ENCODE results near the gene HOXC13. TPM values are rescaled to one million over a fixed set of nuclear protein-coding genes. Genes with fewer than 3 reads are reported as not detected.

The HOXC13 gene
- total RNA-seq, 2 donors from 2014 or later: not detected

DNA sequence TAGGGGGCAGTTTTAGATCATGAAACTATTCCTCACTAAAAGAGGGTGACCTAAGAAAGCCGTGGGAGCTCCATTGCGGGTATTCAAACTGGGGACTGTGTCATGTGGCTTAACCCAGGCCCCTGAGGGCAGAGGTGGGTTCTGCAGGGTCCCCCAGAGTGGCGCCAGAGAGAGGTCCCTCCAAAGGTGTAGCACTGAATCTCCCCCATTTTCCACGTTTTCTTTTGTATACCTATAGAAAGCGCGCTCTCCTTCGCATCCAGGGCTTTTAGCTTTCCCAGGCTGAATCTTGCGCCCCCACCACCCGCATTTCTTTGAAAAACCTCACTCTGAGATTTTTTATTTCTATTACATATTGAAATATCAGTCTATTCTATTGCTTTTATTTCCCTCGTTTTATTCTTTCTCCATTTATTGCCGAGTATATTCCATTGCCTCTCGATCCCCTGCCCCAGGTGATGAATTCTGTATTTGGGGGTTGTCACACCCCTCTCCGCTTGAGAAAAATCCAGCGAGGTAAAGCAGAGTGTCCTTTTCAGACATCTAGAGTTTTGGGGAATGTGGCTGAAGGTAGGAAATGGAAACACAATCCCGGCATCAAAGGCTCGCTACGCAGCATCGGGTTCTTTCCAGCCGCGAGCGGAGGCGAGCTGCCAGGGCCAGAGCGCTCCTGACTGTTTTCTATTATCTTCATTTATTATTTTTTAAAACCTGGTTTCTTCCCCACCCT, 870 bp upstream of the HOXC13 start:
- peaks cover 98% of the 10 kb centered on the region for H3K27me3 Mint-ChIP-seq (ENCODE audit: insufficient read depth)
- 44 to 48% methylated on average over 16 to 23 of the region's 23 CpGs for WGBS, 2 experiments (ENCODE audit: insufficient coverage in 1 of 2, insufficient read length in 1 of 2)
- no peaks in the 10 kb centered on the region for H3K36me3 Mint-ChIP-seq (ENCODE audit: low read depth)
- no peak for DNase-seq
- peaks cover 100% of the 10 kb centered on the region for H3K27me3 ChIP-seq (ENCODE audit: control insufficient read depth, insufficient read depth, low read length, poor library complexity, severe bottlenecking)
- H3K36me3 ChIP-seq (ENCODE audit: control insufficient read depth, insufficient read depth, low read length): no peaks in the 10 kb centered on the region
- TF ChIP-seq, protein P1, sequence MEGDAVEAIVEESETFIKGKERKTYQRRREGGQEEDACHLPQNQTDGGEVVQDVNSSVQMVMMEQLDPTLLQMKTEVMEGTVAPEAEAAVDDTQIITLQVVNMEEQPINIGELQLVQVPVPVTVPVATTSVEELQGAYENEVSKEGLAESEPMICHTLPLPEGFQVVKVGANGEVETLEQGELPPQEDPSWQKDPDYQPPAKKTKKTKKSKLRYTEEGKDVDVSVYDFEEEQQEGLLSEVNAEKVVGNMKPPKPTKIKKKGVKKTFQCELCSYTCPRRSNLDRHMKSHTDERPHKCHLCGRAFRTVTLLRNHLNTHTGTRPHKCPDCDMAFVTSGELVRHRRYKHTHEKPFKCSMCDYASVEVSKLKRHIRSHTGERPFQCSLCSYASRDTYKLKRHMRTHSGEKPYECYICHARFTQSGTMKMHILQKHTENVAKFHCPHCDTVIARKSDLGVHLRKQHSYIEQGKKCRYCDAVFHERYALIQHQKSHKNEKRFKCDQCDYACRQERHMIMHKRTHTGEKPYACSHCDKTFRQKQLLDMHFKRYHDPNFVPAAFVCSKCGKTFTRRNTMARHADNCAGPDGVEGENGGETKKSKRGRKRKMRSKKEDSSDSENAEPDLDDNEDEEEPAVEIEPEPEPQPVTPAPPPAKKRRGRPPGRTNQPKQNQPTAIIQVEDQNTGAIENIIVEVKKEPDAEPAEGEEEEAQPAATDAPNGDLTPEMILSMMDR (conservative IDR thresholded peaks at IDR 0.05): no peak
- no peak overlapping the region for H3K27ac Mint-ChIP-seq
- no peak overlapping the region for H3K4me3 Mint-ChIP-seq
- no peaks in the 10 kb centered on the region for H3K4me1 ChIP-seq (ENCODE audit: control insufficient read depth, insufficient read depth, low read length)
- H3K4me1 Mint-ChIP-seq: peaks cover 5% of the 10 kb centered on the region
- H3K9ac ChIP-seq (ENCODE audit: extremely low read depth, low read length, poor library complexity, severe bottlenecking): no peak overlapping the region
- H3K27ac ChIP-seq (ENCODE audit: low read depth, low read length): no peak overlapping the region
- no peak overlapping the region for H3K4me3 ChIP-seq (ENCODE audit: low read length)
- peaks cover 12% of the 10 kb centered on the region for H3K9me3 Mint-ChIP-seq
- peaks cover 9% of the 10 kb centered on the region for H3K9me3 ChIP-seq (ENCODE audit: control insufficient read depth, low read length)

DNA sequence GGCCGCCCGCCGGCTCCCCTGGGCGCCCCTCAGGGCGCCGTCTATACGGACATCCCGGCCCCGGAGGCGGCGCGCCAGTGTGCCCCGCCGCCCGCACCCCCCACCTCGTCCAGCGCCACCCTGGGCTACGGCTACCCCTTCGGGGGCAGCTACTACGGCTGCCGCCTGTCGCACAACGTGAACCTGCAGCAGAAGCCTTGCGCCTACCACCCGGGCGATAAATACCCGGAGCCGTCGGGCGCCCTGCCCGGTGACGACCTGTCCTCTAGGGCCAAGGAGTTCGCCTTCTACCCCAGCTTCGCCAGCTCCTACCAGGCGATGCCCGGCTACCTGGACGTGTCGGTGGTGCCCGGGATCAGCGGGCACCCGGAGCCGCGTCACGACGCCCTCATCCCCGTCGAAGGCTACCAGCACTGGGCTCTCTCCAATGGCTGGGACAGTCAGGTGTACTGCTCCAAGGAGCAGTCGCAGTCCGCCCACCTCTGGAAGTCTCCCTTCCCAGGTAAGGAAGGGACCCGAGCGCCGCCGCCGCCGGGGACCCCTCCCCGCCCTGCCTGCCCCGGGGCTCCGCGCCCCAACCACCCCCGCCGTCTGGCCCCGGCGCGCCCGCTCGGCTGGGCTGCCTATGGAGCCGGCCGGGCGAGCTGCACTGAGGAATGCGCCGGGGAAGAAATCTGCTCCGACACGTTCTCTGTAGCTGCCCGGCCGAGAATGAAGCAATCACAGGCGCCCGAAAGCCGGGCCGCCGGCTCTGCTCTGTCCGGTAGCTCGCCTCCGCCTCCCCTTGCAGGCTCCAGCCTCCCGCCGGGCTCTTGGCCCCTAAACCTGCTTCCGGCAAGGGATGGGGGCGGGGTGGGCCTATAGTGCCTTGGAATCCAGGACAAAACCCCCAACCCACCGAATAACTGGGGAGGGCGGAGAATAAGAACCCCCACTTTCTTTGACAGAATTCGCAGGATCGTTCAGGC, 794 bp downstream of the HOXC13 start:
- H3K9ac ChIP-seq (ENCODE audit: extremely low read depth, low read length, poor library complexity, severe bottlenecking): no peak overlapping the region
- no peak overlapping the region for H3K4me3 ChIP-seq (ENCODE audit: low read length)
- no peaks in the 10 kb centered on the region for H3K36me3 Mint-ChIP-seq (ENCODE audit: low read depth)
- no peak overlapping the region for H3K27ac ChIP-seq (ENCODE audit: low read depth, low read length)
- H3K27me3 ChIP-seq (ENCODE audit: control insufficient read depth, insufficient read depth, low read length, poor library complexity, severe bottlenecking): peaks cover 100% of the 10 kb centered on the region
- TF ChIP-seq, protein P1 (conservative IDR thresholded peaks at IDR 0.05): no peak
- no peak overlapping the region for H3K4me3 Mint-ChIP-seq
- DNase-seq: peak; percentile 85
- peaks cover 5% of the 10 kb centered on the region for H3K4me1 Mint-ChIP-seq
- H3K9me3 ChIP-seq (ENCODE audit: control insufficient read depth, low read length): peaks cover 9% of the 10 kb centered on the region
- no peaks in the 10 kb centered on the region for H3K36me3 ChIP-seq (ENCODE audit: control insufficient read depth, insufficient read depth, low read length)
- no peaks in the 10 kb centered on the region for H3K4me1 ChIP-seq (ENCODE audit: control insufficient read depth, insufficient read depth, low read length)
- 17 to 25% methylated on average over 14 to 91 of the region's 91 CpGs for WGBS, 2 experiments (ENCODE audit: insufficient coverage in 1 of 2, insufficient read length in 1 of 2)
- no peak overlapping the region for H3K27ac Mint-ChIP-seq
- H3K27me3 Mint-ChIP-seq (ENCODE audit: insufficient read depth): peaks cover 98% of the 10 kb centered on the region
- H3K9me3 Mint-ChIP-seq: peaks cover 12% of the 10 kb centered on the region

DNA sequence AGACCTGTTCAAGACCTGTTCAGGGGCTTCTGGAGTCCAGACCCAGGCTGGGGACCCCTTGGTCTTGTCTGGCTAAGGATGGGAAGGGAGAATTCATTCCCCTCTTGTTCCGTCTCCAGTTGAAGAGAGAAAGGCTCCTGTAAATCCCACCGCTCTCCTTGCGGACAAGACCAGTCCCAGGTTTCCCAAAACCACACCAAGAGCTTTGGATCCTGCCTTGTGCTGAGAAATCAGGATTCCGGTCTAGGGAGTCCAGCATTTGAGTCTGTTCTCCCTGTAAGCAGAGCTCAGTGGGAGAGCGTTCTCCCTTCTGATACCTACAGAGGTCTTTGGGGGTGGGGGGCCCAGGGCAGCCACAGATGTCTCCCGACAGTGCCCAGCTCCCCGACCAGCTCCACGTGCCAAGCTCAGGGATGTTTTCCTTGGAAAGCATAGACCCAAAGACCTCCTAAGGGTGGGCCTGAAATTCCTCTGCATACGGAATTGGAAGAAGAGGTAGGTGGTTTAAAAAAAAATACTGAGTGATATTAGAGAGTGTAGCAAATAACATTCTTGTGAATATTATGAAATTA, 1.9 kb downstream of the HOXC13 start:
- Histone ChIP-seq H3K9me3 (ENCODE audit: control insufficient read depth, low read length) (peaks cover 9% of the 10 kb centered on the region), H3K9ac (ENCODE audit: extremely low read depth, low read length, poor library complexity, severe bottlenecking) (no peak overlapping the region), H3K27ac (ENCODE audit: low read depth, low read length) (no peak overlapping the region), H3K4me3 (ENCODE audit: low read length) (no peak overlapping the region), H3K27me3 (ENCODE audit: control insufficient read depth, insufficient read depth, low read length, poor library complexity, severe bottlenecking) (peaks cover 100% of the 10 kb centered on the region), H3K4me1 (ENCODE audit: control insufficient read depth, insufficient read depth, low read length) (no peaks in the 10 kb centered on the region), H3K36me3 (ENCODE audit: control insufficient read depth, insufficient read depth, low read length) (no peaks in the 10 kb centered on the region)
- Mint-ChIP-seq H3K36me3 (ENCODE audit: low read depth) (no peaks in the 10 kb centered on the region), H3K9me3 (peaks cover 13% of the 10 kb centered on the region), H3K27ac (no peak overlapping the region), H3K4me3 (no peak overlapping the region), H3K4me1 (peaks cover 3% of the 10 kb centered on the region), H3K27me3 (ENCODE audit: insufficient read depth) (peaks cover 98% of the 10 kb centered on the region)
- WGBS, 2 experiments (ENCODE audit: insufficient coverage in 1 of 2, insufficient read length in 1 of 2): 33 to 35% methylated on average over 5 to 9 of the region's 9 CpGs
- TF ChIP-seq, protein P1 (conservative IDR thresholded peaks at IDR 0.05): no peak
- DNase-seq: peak; percentile 40

Measured in endodermal cell (in vitro differentiated cells).